A549 (cell line): ENCODE measurements around the gene PWP1.

Source experiments
- CBX8 ChIP-seq: fragments of 200-600 bp; sonication (generic); IDR thresholded peaks from 2 replicates; pipeline ENCODE4 v1.6.1; 2016
- CHD4 ChIP-seq: fragments of 200-600 bp; sonication (generic); IDR thresholded peaks from 2 replicates; pipeline ENCODE4 v1.6.1; 2016; ENCODE audit warnings: antibody characterized with exemption, mild to moderate bottlenecking, borderline replicate concordance
- CTCF ChIP-seq: fragments of >200 bp; sonication (Bioruptor Twin); formaldehyde crosslinking; IDR thresholded peaks from 3 replicates; pipeline ENCODE4 v1.5.1; 2016
- HOXA7 ChIP-seq: fragments of 250-450 bp; sonication (Bioruptor Pico); IDR thresholded peaks from 2 replicates; pipeline ENCODE4 v1.5.0; 2020; ENCODE audit warnings: mild to moderate bottlenecking, moderate library complexity
- KDM1A ChIP-seq: fragments of 200-600 bp; sonication (generic); IDR thresholded peaks from 2 replicates; pipeline ENCODE4 v1.6.1; 2016; ENCODE audit warnings: low read depth, mild to moderate bottlenecking
- KDM5A ChIP-seq: fragments of 200-600 bp; sonication (generic); IDR thresholded peaks from 2 replicates; pipeline ENCODE4 v1.6.1; 2016; ENCODE audit warnings: antibody characterized with exemption, mild to moderate bottlenecking
- MAZ ChIP-seq: fragments of 150-350 bp; IDR thresholded peaks from 2 replicates; pipeline ENCODE4 v1.6.1; 2014; ENCODE audit warnings: antibody characterized with exemption, low read depth, low read length, borderline replicate concordance
- MYC ChIP-seq: IDR thresholded peaks from 2 replicates; pipeline ENCODE4 v1.6.1; 2012; ENCODE audit warnings: mild to moderate bottlenecking, inconsistent platforms, low read length, improper control_type of control experiment, borderline replicate concordance
- NFE2L2 ChIP-seq: fragments of 150-350 bp; conservative IDR thresholded peaks from 2 replicates; pipeline ENCODE4 v1.6.1; 2014; ENCODE audit warnings: low read length
- PHF8 ChIP-seq: fragments of 200-600 bp; sonication (generic); IDR thresholded peaks from 2 replicates; pipeline ENCODE4 v1.6.1; 2016; ENCODE audit warnings: low read depth, mild to moderate bottlenecking, antibody characterized with exemption, moderate library complexity, borderline replicate concordance
- POLR2A ChIP-seq: IDR thresholded peaks from 2 replicates; pipeline ENCODE4 v1.6.1; 2012; ENCODE audit warnings: mild to moderate bottlenecking, low read length
- RCOR1 ChIP-seq: fragments of 150-350 bp; IDR thresholded peaks from 2 replicates; pipeline ENCODE4 v1.6.1; 2014; ENCODE audit warnings: antibody characterized with exemption, low read length, low read depth
- SREBF2 ChIP-seq: fragments of 450-650 bp; IDR thresholded peaks from 2 replicates; pipeline ENCODE4 v1.6.1; 2014; ENCODE audit warnings: mild to moderate bottlenecking, moderate library complexity
- USF2 ChIP-seq: fragments of 450-650 bp; IDR thresholded peaks from 2 replicates; pipeline ENCODE4 v1.6.1; 2014; ENCODE audit warnings: antibody characterized with exemption

GRCh38 chr12:107718606-107719005 is 33.0 kb downstream of the PWP1 start:
- TF ChIP-seq MYC (no peak), CTCF (no peak), USF2 (no peak), MAZ (no peak), POLR2A (no peak), PHF8 (no peak), RCOR1 (no peak), HOXA7 (no peak), KDM5A (no peak), CBX8 (no peak), CHD4 (no peak), SREBF2 (no peak), KDM1A (no peak), NFE2L2 (no peak)
